DND-41 (cell line): ENCODE results near the gene PMS1.
"Not testable (repeated sequence)": the region's sequence is repeated elsewhere in the genome, so short reads cannot be mapped to it uniquely, and the experiment has no call there.

ENCODE experiments used
- ATAC-seq: fragments of 200-7000 bp; cut with Tn5 transposase; 3 replicates; pipeline ENCODE4 v1.9.1; 2021; ENCODE audit warnings: low read depth; ENCODE audit not compliant: insufficient read depth
- DNase-seq: peaks from one replicate; pipeline ENCODE4 v3.0.0-alpha.2; 2020
- H2AFZ ChIP-seq: 2 replicates; pipeline ENCODE4 v1.6.0; 2012; ENCODE audit warnings: low read depth, low read length
- H3K27ac ChIP-seq: 2 replicates; pipeline ENCODE4 v1.5.1; 2012; ENCODE audit warnings: low read length, inconsistent platforms
- H3K27me3 ChIP-seq: fragments of 200-600 bp; sonication (generic); 2 replicates; pipeline ENCODE4 v1.6.0; 2012; ENCODE audit warnings: low read length, mild to moderate bottlenecking, inconsistent platforms; ENCODE audit not compliant: insufficient read depth, poor library complexity
- H3K36me3 ChIP-seq: 2 replicates; pipeline ENCODE4 v1.5.1; 2012; ENCODE audit warnings: low read length, inconsistent platforms; ENCODE audit not compliant: insufficient read depth
- H3K4me1 ChIP-seq: 2 replicates; pipeline ENCODE4 v1.5.1; 2012; ENCODE audit warnings: mild to moderate bottlenecking, low read length; ENCODE audit not compliant: insufficient read depth
- H3K4me2 ChIP-seq: 2 replicates; pipeline ENCODE4 v1.6.0; 2012; ENCODE audit warnings: mild to moderate bottlenecking, moderate library complexity, low read length, inconsistent platforms; ENCODE audit not compliant: insufficient read depth
- H3K4me3 ChIP-seq, 2 experiments: fragments of 200-600 bp in 1 of 2; shearing (Covaris generic) in 1 of 2; 2 replicates each; pipeline ENCODE4 v1.5.1; 2012 to 2016; ENCODE audit warnings: inconsistent platforms in 2 of 2, low read length in 2 of 2, mild to moderate bottlenecking in 2 of 2, low read depth in 1 of 2, moderate library complexity in 1 of 2
- H3K79me2 ChIP-seq: 2 replicates; pipeline ENCODE4 v1.6.0; 2012; ENCODE audit warnings: low read length, inconsistent platforms; ENCODE audit not compliant: insufficient read depth
- H3K9ac ChIP-seq: 2 replicates; pipeline ENCODE4 v1.6.0; 2012; ENCODE audit warnings: low read depth, mild to moderate bottlenecking, inconsistent platforms, low read length, moderate library complexity
- H3K9me3 ChIP-seq: 2 replicates; pipeline ENCODE4 v1.5.1; 2012; ENCODE audit warnings: low read length, moderate library complexity, mild to moderate bottlenecking, inconsistent platforms; ENCODE audit not compliant: insufficient read depth, severe bottlenecking
- H4K20me1 ChIP-seq: 2 replicates; pipeline ENCODE4 v1.6.0; 2012; ENCODE audit warnings: low read length; ENCODE audit not compliant: insufficient read depth
- EZH2 ChIP-seq: IDR thresholded peaks from 3 replicates; pipeline ENCODE4 v1.6.1; 2012; ENCODE audit warnings: borderline replicate concordance, low read depth, mild to moderate bottlenecking, moderate library complexity, low read length, inconsistent platforms; ENCODE audit not compliant: severe bottlenecking
- TF ChIP-seq, protein P1 (sequence below): IDR thresholded peaks from 2 replicates; pipeline ENCODE4 v1.5.1; 2012; ENCODE audit warnings: borderline replicate concordance, low read length, moderate library complexity, mild to moderate bottlenecking; ENCODE audit not compliant: poor library complexity, severe bottlenecking; ENCODE audit errors: extremely low read depth

The PMS1 gene

DNA sequence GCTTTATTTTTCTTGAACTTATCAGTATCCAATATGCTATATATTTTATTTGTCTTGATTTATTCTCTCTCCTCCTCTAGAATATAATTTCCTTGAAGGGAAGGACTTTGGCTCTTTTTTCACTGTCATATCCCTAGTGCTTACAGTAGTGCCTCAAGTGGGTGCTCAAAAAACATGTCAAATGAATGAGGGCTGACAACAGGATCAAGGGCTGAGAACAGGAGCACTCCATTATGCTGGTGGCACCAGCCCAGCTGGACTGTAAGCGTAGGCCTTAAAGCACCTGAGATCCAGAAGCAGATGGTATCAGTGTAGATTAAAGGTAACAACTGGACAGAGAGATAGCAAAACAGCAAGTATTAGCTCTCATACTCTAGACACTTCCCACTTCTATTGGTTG, 46.3 kb downstream of the PMS1 start:
- no peak for ATAC-seq
- Histone ChIP-seq H2AFZ (no peak overlapping the region), H3K4me1 (no peaks in the 10 kb centered on the region), H3K4me3 (no peak overlapping the region), H3K79me2 (peaks cover 2% of the 10 kb centered on the region; the same call in 1 of the 2 replicates), H3K4me2 (no peak overlapping the region), H3K9ac (no peak overlapping the region), H4K20me1 (no peaks in the 10 kb centered on the region), H3K27me3 (no peaks in the 10 kb centered on the region), H3K9me3 (no peaks in the 10 kb centered on the region), H3K27ac (no peak overlapping the region), H3K36me3 (peaks cover 28% of the 10 kb centered on the region)
- DNase-seq, result no peak
- TF ChIP-seq EZH2, result no peak
- TF ChIP-seq, protein P1, sequence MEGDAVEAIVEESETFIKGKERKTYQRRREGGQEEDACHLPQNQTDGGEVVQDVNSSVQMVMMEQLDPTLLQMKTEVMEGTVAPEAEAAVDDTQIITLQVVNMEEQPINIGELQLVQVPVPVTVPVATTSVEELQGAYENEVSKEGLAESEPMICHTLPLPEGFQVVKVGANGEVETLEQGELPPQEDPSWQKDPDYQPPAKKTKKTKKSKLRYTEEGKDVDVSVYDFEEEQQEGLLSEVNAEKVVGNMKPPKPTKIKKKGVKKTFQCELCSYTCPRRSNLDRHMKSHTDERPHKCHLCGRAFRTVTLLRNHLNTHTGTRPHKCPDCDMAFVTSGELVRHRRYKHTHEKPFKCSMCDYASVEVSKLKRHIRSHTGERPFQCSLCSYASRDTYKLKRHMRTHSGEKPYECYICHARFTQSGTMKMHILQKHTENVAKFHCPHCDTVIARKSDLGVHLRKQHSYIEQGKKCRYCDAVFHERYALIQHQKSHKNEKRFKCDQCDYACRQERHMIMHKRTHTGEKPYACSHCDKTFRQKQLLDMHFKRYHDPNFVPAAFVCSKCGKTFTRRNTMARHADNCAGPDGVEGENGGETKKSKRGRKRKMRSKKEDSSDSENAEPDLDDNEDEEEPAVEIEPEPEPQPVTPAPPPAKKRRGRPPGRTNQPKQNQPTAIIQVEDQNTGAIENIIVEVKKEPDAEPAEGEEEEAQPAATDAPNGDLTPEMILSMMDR, result no peak

- H4K20me1 ChIP-seq, result no peaks in the 10 kb centered on the region
- no peak overlapping the region for H3K9ac ChIP-seq
- no peak overlapping the region for H3K4me3 ChIP-seq
- H3K27ac ChIP-seq, result no peak overlapping the region
- no peak overlapping the region for H2AFZ ChIP-seq
- no peaks in the 10 kb centered on the region for H3K4me1 ChIP-seq
- peaks cover 2% of the 10 kb centered on the region; the same call in 1 of the 2 replicates for H3K79me2 ChIP-seq
- H3K9me3 ChIP-seq, result no peaks in the 10 kb centered on the region
- TF ChIP-seq, protein P1, result no peak
- no peak for TF ChIP-seq EZH2
- no peak for DNase-seq
- H3K36me3 ChIP-seq, result peaks cover 23% of the 10 kb centered on the region
- no peaks in the 10 kb centered on the region for H3K27me3 ChIP-seq
- no peak overlapping the region for H3K4me2 ChIP-seq
- no peak for ATAC-seq
Observed at GRCh38 chr2:189834059-189834458, 49.8 kb downstream of the PMS1 start.

DNA sequence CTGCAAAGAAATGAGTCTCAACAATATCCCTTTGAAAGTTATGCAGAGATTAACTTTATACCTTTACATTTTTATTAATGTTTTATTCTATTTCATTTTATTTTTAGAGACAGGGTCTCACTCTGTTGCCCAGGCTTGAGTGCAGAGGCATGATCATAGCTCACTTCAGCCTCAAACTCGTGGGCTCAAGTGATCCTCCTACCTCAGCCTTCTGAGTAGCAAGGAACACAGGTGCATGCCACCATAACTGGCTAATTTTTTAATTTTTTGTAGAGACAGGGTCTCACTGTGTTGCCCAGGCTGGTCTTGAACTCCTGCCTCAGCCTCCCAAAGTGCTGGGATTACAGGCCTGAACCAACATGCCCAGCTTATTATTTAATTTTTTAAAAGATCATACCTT, 50.4 kb downstream of the PMS1 start:
- H2AFZ ChIP-seq, H3K79me2 ChIP-seq, ATAC-seq, H3K9me3 ChIP-seq, H4K20me1 ChIP-seq, H3K27me3 ChIP-seq, H3K27ac ChIP-seq, H3K4me1 ChIP-seq, H3K9ac ChIP-seq, H3K4me3 ChIP-seq, H3K4me2 ChIP-seq, DNase-seq: not testable (repeated sequence)
- H3K36me3 ChIP-seq, result peaks cover 17% of the 10 kb centered on the region

- H3K9me3 ChIP-seq, result no peaks in the 10 kb centered on the region
Observed at GRCh38 chr2:189835855-189836558, 51.8 kb downstream of the PMS1 start.

More at GRCh38 chr2:189835855-189836558, 51.8 kb downstream of the PMS1 start:
- Histone ChIP-seq H3K36me3 (peaks cover 10% of the 10 kb centered on the region; the same call in 1 of the 2 replicates), H3K27me3 (no peaks in the 10 kb centered on the region), H3K4me1 (no peaks in the 10 kb centered on the region), H3K27ac (no peak overlapping the region), H3K4me3 (no peak overlapping the region), H4K20me1 (no peaks in the 10 kb centered on the region), H3K4me2 (no peak overlapping the region), H3K79me2 (no peaks in the 10 kb centered on the region), H2AFZ (no peak overlapping the region), H3K9ac (no peak overlapping the region)
- no peak for ATAC-seq
- DNase-seq, result no peak
- TF ChIP-seq, protein P1, result no peak
- no peak for TF ChIP-seq EZH2
